Stimulated activated CD8-positive, alpha-beta memory T cell treated with anti-CD3 and anti-CD28 coated beads, Interleukin-7, amount 100 ng/mL, for 24 hours (primary cell): Measurements from ENCODE around the gene TRAPPC5.

ENCODE experiments used
- DNase-seq: peaks from one replicate; pipeline ENCODE4 v3.0.0-alpha.2; 2020; ENCODE audit warnings: low read depth

Gene TRAPPC5

DNA sequence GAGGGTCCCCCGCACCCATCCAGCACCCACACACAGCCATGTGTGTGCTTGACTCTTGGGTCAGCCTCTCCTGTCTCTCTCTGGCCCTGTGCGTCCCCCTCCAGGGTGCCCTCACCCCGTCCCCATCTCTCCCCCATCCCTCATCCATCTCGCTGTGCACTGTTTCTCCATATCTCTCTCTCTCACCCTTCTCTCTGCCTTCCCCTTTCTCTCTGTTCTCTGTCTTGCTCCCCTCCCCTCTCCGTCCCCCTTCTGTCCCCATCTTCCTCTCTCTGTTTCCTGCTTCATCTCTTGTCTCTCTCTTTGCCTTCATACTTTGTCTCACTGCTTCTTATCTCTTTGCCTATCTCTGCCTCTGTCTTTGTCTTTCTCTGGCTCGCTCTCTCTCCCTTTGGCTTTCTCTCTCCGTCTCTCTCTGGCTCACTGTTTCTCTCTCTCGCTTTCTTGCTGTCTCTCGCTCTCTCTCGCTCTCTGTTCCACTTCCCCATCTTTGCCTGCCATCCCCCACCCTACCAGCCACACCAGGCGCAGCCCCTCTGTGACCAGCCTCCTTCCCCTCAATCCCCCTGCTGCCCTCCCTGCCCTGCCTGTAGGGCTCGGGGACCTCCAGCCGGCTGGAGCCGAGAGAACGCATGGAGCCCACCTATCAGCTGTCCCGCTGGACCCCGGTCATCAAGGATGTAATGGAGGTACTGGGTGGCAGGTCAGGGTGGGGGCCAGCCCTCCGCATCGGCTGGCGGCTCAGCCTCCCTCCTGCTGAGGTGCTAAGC lies 34.8 kb upstream of the TRAPPC5 start:
- DNase-seq: no peak

- no peak for DNase-seq
Observed at GRCh38 chr19:7646426-7646700, 34.3 kb upstream of the TRAPPC5 start.

- DNase-seq: no peak
Observed at GRCh38 chr19:7647156-7647555, 33.5 kb upstream of the TRAPPC5 start.

DNA sequence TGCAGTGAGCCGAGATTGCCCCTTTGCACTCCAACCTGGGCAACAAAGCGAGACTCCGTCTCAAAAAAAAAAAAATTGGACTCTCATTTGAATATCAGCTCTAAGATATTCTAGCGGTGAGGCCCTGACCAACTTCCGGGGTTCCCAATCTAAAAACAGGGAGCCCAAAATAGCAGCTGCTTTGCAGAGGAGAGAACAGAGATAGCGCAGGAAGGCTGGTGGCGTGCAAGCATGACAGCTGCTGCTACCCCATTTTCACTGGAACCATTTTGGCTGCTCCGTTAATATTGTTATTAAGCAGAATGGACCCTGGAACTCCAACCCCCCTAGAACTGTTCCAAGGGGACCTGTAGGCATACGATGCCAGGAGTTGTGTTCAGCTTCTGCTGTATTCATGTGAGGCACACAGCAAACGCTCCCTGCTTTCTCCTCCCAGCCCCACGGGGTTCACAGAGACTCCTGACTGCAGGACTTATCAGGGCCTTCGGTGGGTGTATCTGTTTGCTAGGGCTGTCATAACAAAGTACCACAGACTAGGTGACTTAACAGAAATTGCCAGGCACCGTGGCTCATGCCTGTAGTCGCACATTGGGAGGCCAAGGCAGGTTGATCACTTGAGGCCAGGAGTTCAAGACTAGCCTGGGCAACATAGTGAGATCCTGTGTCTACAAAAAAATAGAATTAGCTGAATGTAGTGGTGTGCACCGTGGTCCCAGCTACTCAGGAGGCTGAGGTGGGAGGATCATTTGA lies 32.2 kb upstream of the TRAPPC5 start:
- no peak for DNase-seq

DNA sequence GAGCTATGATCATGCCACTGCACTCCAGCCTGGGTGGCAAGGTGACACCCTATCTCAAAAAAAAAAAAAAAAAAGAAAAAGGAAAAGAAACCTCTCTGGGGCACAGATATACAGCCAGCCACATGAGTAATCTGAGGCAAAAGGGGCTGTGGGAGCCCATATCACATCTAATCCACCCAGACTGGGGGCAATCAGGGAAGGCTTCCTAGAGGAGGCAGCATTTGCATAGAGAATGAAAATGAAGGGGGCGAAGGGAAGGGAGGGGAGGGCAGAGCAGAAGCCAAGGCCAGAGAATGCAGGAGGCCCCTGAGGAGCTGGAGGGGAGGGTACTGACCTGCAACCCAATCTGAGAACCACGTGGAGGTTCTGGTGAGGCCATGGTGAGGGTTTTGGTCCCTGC lies 30.5 kb upstream of the TRAPPC5 start:
- DNase-seq: no peak

DNA sequence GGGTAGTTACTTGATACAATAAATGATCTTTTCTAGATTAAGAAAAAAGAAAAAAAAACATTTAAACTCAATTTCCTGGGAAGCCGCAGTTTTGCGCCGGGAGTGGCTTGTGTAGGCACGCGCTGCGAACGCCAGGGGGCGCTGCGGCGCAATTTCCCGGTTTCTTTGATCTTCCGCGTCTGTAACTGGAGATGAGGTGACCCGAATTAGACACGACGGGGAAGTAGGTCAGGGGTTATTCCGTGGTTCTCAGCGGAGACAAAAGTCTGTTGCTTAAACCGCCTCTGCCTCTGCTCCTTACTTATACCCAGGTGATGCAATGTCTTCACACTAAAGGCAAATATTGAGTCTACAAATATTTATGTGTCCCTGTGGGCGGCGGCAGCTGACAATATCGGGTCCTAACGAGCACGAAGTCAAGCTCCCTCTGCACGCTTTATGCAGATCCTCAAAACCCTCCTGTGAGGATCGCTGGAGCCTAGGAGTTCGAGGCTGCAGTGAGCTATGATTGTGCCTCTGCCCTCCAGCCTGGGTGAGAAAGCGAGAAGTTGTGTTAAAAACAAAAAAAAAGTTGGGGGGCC lies 28.5 kb upstream of the TRAPPC5 start:
- peak; percentile 72 for DNase-seq

- DNase-seq: no peak
Observed at GRCh38 chr19:7654401-7654800, 26.2 kb upstream of the TRAPPC5 start.

- DNase-seq: no peak
Observed at GRCh38 chr19:7655581-7655980, 25.1 kb upstream of the TRAPPC5 start.

GRCh38 chr19:7657131-7657751 lies 23.4 kb upstream of the TRAPPC5 start:
- DNase-seq: no peak

DNA sequence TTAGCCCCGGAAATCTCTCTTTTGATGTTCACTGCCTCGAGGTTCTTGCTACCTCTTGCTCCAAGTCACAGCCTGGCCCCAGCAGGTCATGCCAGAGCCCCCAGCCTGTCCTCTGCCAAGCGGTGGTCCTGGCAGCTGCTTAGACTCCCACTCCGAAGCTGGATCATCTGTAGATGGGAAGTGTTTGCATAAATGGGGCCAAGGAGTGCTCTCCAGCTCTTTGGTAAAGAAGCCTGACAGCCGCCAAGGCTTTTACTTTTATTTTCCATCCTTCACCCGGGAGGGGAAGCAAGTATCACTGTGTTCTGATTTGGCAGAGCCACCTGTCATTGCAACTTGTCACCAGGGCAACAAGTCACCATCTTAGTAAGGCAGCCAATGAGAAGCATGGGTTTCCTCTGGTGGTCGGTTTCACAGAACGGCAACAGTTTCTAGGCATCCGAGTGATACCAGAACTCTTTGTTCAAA lies 22.4 kb upstream of the TRAPPC5 start:
- no peak for DNase-seq

DNA sequence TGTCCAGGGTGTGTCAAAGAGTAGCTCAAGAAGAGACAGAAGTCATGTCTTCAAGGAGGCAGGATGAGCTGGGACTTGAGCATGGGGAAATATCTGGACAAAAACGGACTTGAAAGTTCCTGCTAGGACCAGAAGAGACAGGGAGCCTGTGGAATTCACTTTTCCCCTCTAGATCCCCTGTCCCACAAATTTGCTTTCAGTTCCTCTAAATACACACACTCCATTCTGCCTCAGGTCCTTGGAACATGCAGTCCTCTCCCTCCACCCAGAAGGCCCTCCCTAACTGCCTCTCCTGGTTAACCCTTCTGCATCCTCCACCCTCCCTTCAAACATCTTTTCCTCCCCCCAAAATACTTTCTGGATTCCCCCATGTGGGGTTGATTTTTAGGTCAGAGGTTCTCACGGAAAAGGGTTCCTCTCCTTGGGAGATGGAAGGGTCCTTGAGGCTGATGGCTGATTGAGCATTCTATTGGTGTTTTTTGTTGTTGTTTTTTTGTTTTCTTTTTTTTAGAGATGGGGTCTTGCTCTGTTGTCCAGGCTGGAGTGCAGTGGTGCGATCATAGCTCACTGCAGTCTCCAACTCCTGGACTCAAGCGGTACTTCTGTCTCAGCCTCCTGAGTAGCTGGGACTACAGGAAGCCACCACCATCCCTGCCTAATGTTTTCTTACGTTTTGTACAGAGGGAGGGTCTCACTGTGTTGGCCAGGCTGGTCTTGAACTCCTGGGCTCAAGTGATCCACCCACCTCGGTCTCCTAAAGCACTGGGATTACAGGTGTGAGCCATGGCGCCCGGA lies 18.7 kb upstream of the TRAPPC5 start:
- DNase-seq: no peak

DNA sequence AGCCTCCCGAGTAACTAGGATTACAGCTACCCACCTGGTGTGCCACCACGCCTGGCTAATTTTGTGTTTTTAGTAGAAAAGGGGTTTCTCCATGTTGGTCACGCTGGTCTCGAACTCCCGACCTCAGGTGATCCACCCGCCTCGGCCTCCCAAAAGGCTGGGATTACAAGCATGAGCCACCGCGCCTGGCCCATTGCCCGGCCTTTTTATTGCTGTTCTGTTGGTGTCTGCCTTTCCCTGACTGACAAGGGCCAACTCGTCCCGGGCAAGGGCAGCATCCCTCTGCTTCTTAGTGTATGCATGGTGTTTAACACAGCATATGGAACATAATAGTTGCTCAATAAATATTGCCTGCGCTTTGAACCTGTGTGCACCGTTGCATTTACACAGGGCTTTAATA lies 18.0 kb upstream of the TRAPPC5 start:
- DNase-seq: no peak

DNA sequence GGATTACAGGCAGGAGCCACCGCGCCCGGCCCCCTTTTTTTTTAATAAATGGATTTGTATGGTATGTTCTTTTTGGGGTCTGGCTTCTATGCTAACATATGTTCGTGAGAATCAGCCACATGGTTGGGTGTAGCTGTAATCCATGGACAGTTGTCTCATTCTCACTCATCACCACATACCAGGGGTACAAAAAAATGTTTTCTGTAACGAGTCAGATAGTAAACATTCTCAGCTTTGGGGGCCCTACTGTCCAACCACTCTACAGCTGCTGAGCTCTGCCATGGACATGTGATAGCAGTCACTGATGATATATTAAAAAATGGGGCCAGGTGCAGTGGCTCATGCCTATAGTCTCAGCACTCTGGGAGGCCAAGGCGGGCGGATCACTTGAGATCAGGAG lies 16.9 kb upstream of the TRAPPC5 start:
- no peak for DNase-seq

- no peak for DNase-seq
Observed at GRCh38 chr19:7665076-7665475, 15.6 kb upstream of the TRAPPC5 start.

- DNase-seq: no peak
Observed at GRCh38 chr19:7668842-7669241, 11.8 kb upstream of the TRAPPC5 start, which contains the start of gene RETN. RETN (plus strand) TSS chr19:7669049; CDS start chr19:7669327, 278 bp downstream.

DNA sequence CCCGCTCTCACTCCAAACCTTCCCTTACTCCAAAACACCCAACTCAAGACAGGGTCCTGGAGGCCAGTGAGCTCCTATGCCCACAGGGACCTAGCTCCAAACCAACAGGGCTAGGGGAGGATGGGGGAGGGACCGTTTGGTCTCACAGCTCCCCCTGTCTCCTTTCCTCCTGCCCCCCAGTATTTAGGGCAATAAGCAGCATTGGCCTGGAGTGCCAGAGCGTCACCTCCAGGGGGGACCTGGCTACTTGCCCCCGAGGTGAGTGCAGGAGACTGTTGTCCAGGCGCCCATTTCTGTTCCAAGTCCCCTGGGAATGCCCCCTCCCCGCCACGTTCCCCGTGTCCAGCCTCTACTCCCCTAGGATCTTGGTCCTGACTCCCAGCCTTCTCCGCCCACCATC lies 11.0 kb upstream of the TRAPPC5 start:
- DNase-seq: no peak

- DNase-seq: no peak
Observed at GRCh38 chr19:7670150-7670783, 10.4 kb upstream of the TRAPPC5 start.

GRCh38 chr19:7670790-7671189 lies 9.8 kb upstream of the TRAPPC5 start:
- no peak for DNase-seq

- no peak for DNase-seq
Observed at GRCh38 chr19:7672522-7672921, 8.1 kb upstream of the TRAPPC5 start.

GRCh38 chr19:7674010-7675005 lies 6.3 kb upstream of the TRAPPC5 start:
- DNase-seq: no peak
